Right cardiac atrium (tissue), 5 donors: ENCODE data around the gene OR4C3. TPM values are rescaled to one million over a fixed set of nuclear protein-coding genes. Genes with fewer than 3 reads are reported as not detected.

Source experiments
- polyA plus RNA-seq: library from polyadenylated mRNA; stranded (reverse); fragments of 200-250 nt; gene quantifications from one replicate; pipeline ENCODE4 v1.2.3, GENCODE V29; 2013
- total RNA-seq, 4 donors: library from RNA; stranded (reverse); fragmentation: NEBNext Ultra II Directional; extraction: Animal tissue kit (Norgen Biotek cat#: 25700); gene quantifications; one replicate each; pipeline ENCODE4 v1.2.1, GENCODE V29; 2021
- donor health status: healthy with polysubstance abuse.
- donor health status: DM: no; HTN: yes; CAD: no.
- donor health status: DM: no; HTN: no; CAD: no.
- donor health status: DM: no; HTN: yes; CAD: no; lungs with severe emphysema.
- donor health status: DM: yes; HTN: yes; CAD: no.

The OR4C3 gene
- total and polyA plus RNA-seq, 5 donors = not detected

Other genes starting within 250 kb of the OR4C3 start
- not detected for gene OR4B1, start 108.1 kb upstream of the OR4C3 start, total RNA-seq
- not detected for gene OR4B1, start 108.1 kb upstream of the OR4C3 start, polyA plus RNA-seq
- gene OR4X2, start 79.8 kb upstream of the OR4C3 start, total RNA-seq = not detected
- gene OR4X2, start 79.8 kb upstream of the OR4C3 start, polyA plus RNA-seq = not detected
- gene OR4X1, start 61.1 kb upstream of the OR4C3 start, total RNA-seq = not detected
- gene OR4X1, start 61.1 kb upstream of the OR4C3 start, polyA plus RNA-seq = not detected
- not detected for gene OR4S1, start 18.7 kb upstream of the OR4C3 start, total RNA-seq
- gene OR4S1, start 18.7 kb upstream of the OR4C3 start, polyA plus RNA-seq = not detected
- gene OR4C5, start 41.5 kb downstream of the OR4C3 start, total RNA-seq = not detected
- gene OR4C5, start 41.5 kb downstream of the OR4C3 start, polyA plus RNA-seq = not detected
- not detected for gene OR4A47, start 163.9 kb downstream of the OR4C3 start, total RNA-seq
- gene OR4A47, start 163.9 kb downstream of the OR4C3 start, polyA plus RNA-seq = not detected